Pons (tissue), 1 donor: ENCODE results near the gene FLRT1.

ENCODE experiments used
- DNase-seq: peaks from one replicate; pipeline ENCODE4 v3.0.0-alpha.2; 2016; ENCODE audit warnings: low spot score

Gene FLRT1

DNA sequence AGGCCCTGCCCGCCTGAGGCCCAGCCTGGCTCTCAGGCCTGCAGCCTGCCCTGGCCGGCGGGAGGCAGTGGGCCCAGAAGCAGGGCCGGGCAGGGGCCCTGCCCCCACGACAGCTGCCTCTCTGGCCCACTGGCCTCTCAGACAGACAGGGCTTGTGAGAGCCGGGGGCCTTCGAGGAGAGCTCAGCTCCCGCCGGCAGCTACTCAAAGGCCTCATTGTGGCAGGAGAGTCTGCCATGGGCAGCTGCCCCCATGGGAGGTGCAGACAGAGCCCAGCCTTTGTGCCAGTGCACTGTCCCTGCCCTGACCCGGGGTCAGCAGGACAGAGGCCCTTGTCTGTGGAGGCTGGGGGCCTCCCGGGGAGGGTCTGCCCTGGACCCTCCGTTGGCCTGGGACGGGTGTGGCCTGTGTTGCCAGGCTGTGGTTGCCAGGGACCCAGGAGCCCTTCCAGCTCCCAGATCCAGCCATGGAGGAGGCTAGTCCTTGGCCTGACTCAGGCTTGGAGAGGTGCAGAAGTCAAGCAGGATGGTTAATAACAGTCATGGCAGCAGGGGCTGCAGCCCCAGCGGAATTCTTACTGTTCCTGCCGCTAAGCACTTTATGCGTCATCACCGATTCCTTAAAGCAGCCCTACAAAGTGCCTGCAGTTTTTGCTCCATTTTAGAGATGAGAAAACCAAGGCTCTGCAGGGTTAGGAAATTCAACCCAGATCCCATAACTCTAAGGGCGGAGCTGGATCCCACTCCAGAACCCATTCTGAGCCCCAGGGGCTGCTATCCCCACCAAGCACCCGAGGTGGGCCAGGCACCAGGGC lies 12.5 kb downstream of the FLRT1 start:
- DNase-seq, result peak; percentile 99

DNA sequence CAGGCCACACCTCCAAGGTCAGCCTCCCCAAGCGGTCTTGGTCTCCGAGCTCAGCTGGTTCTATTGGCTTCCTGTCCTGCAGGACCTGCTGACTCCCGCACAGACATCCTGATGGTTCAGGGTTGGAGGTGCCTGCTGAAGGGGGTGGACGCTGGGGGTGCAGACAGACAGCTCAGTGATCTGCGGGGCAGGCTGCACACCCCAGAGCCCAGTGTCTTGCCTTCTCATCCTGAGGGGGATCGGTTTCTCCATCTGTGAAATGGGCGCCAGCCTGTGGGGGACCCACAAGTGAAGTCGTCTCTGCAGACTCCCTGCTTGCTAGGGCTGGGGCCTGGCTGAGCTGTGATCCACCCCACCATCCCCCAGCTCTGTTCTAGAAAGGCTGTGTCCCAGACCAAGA lies 13.8 kb downstream of the FLRT1 start:
- DNase-seq, result no peak

DNA sequence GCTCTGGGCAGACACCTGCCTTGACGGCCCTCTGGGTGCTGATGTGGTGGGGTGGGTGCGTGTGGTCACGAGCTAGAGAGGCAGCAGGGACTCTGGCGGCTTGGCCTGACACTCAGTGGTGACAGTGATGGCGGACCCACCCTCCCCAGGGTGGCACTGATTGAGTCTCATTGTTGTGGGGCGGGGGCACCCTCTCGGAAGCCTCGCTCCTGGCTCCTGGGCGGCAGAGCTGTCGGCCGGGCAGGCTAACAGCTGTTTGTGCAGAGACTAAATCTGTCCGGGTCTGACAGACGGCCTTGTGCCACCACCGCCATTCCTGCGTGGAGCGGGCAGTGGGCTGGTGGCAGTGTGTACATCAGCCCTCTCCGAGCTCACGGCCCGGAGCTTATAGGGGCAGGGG lies 15.6 kb downstream of the FLRT1 start:
- DNase-seq, result no peak

DNA sequence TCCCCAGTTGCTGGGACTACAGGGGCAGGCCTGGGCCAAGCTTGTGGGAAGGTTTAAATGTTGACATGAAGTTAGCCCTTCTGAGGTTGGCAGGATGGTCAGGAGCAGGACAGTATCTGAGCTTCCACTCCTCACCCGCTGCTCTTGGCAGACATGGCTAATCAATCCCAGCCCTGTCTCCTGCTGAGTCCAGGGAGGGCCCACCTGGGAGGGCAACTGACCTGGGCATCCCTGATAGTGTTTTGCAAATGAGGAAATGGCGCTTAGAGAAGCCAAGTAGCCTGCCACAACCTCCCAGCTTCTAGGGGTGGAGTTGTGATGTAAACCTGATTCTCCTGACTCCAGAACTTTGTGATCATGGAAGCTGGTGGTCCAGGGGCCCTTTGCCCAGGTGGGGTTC lies 16.7 kb downstream of the FLRT1 start:
- DNase-seq, result no peak

DNA sequence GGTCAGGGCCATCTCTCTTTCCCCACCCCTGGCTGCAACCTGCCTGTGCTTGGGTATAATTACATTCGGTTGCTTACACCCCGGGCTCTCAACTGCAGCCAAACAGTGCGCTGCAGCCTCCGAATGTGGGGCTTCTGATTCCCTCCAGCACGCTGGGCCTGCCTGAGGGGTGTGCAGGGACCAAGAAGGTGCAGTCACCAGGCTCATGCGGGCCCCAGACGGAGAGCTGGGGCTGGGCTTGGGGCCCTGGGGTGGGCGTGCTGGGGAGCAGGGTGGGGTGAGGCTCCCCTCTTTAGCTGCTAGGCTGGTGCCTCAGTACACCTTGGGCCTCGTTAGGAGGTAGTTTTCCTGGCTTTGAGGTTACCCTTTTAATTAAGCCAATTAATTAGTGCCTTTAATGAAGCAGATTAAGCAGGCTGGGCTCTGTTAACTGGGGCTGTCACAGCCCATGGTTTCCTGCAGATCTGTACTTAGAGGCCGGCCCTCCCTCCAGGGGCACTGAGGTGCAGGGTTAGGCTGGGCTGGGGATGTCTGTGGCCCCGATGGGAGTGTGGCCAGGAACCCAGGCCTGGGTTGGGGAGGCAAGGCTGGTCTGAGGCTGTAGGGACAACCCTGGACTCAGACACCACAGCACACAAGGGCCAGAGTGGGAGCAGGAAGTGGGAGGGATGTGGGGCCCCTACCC lies 17.3 kb downstream of the FLRT1 start:
- DNase-seq, result no peak

DNA sequence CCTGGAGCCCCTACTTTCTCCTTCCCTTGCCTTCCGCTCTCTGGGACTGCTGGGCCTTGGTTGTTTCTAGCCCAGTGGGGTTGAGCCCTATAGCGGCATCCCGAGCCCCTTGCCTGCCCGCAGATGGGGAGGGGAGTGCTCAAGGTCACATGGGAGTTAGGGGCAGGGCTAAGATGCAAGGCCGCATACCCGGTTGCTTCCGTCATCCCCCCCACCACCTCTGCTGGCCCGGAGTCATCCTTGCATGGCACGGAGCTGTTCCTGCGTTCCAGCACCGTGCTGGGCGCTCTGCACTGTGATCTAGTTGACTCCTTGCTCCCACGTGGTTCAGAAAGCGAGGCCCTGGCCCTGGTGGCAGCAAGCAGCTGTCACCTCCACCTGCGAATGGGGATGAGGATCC lies 18.0 kb downstream of the FLRT1 start:
- no peak for DNase-seq

DNA sequence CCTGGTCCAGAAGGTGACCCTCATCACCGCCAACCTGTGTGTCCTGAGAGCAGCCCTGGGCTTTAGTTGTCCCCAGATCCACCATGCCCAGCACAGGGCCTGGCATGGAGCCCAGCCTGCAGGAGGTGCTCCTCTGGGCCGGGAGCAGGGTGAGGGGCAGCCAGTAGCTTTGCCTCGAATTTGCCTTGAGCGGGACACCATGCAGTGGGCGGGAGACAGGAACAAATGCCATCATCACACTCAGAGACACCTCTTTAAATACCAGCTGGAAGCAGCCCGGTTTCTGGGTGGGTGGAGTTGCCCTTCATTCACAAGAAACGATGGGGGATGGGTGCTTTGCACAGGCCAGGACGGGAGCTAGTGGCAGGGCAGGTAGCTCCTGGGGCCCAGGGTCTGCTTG lies 19.3 kb downstream of the FLRT1 start:
- DNase-seq, result no peak

DNA sequence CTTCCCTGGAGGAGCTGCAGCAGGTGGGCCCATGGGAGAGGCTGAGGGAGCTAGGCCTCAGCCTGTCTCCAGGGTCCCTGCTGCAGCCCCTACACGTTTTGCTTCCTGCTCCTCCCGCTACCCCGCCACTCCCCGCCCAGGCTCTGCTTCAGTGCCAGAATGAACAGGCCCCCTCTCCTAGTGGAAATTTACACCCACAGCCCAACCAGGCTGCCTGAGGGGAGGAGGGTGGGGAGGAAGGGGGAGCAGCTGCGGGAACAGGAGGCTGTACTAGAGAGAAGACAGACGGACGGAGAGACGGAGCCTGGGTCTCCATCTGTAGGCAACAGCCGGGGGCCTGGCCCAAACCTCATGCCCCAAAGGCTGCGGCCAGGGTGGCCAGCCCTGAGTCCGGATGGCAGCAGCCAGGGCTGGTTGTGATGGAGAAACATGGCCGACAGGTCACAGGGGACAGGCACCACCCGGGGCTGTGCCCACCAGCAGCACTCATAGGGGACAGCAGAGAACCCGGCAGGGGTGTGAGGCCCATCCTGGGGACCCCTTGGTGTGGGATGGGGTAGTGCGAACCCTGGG lies 20.6 kb downstream of the FLRT1 start:
- peak; percentile 48 for DNase-seq

DNA sequence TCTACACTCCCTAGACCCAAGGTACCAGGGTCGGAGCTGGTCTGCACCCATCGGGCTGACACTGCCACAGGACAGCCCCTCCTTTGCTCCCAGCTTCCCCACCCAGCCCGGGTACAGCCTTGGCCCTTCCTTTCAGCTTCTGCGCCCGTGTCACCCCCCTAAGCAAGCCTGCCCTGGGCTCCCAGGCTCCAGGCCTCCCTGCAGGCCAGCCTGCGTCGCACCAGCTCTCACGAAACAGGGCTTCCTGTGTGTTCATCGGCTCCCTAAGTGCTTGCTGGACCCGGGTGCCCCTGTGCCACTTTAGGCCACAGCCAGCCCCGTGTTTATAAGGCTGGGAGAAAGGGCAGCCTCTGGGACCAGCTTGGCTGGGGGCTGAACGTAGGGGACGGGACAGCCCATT lies 21.1 kb downstream of the FLRT1 start:
- no peak for DNase-seq

DNA sequence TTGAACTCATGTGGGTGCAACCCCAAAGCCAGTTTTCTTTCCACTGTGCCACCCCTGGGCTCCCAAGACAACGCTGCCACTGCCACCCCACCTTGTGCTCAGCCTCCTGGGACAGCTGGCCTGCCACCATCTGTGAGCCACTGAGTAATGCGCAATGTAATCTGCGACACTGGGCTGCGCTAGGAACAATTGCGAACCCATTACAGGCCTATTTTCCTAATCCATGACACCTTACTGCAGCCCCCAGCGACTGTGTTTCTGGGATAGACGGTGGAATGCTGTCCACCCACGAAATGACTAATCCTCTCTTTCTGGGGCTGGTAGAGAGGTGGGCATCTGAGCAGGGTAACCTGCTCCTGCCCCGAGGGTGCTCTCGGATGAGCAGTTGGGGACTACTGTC lies 22.2 kb downstream of the FLRT1 start:
- no peak for DNase-seq

DNA sequence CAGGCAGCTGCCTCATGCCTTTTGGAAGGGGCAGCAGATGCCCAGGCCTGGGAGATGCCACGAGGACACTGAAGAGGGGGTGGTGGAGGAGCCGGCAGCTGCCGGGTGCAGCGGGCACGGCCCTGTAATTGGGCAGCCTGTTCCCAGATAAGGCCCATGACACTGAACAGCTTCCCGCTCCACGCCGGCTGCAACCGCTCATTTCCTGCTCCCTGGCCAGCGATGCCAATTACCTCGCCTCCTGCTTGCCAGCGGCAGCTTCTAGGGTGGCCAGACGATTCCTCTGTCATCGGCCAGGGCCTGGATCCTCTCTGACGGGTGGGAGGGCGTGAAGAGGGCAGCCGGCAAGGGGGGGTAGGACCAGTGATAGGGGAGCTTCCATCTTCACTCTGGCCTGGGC lies 22.8 kb downstream of the FLRT1 start:
- no peak for DNase-seq

DNA sequence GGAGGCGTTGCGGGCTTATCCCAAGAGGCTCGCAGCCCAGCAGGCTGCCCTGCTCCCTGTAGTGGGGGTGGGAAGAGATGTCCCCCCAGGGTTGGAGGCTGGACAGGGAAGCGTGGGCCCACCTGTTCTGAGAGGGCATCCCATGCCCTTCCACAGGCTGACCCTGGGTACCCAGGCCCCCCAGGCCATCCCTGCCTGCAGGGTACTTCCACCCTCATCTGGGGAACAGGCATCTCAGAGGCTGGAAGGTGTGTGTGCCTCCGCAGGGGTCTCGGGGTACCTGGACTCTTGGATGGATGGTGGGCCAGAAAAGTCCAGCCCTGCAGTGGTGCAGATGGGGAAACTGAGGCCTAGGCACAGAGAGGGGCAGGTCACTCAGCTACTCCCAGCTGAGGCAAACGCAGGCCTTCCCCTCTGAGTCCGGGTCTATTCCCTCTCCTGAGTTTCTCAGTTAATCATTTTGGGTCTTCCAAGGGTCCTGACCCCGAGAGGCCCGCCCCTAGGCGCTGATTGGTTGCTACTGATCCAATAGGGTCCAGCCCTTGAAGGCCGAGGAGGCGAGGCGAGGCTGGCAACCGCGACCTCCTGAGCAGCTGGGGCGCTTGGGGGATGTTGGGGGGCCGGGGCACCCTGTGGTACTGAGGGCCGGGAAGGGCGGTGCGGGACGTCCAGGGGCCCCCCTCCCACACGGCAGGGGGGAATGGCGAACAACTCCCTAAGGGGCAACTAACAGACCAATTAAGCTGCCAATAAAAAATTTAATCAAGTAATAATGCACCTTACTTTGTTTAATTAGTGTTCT lies 23.8 kb downstream of the FLRT1 start:
- DNase-seq, result no peak

DNA sequence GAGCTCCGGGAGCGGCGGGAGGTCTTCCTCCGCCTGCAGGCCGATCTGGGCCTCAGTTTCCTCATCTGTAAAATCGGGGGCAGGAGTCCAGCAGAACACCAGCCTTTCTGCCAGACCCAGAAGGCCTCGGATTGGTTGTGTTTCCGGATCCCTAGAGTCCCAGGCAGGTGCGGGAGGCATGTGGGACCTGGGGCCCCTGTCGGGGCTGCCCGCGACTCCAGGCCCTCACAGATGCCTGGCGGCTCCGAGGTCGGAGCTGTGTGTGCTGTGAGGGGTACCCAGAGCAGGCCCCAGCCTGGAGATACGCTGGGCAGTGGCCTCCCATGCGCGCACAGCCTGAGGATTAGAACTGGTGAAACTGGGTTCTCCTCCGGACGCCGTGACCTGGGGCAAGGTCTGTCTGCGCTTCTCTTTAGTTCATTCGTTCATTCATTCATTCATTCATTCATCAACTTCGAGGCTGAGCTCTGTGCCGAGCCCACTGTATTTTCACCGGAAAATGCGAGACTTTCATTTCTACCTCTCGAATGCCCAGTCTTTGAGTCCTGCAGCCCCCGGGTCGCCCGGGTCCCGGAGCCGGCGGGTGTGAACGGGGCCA lies 24.6 kb downstream of the FLRT1 start:
- DNase-seq, result no peak

DNA sequence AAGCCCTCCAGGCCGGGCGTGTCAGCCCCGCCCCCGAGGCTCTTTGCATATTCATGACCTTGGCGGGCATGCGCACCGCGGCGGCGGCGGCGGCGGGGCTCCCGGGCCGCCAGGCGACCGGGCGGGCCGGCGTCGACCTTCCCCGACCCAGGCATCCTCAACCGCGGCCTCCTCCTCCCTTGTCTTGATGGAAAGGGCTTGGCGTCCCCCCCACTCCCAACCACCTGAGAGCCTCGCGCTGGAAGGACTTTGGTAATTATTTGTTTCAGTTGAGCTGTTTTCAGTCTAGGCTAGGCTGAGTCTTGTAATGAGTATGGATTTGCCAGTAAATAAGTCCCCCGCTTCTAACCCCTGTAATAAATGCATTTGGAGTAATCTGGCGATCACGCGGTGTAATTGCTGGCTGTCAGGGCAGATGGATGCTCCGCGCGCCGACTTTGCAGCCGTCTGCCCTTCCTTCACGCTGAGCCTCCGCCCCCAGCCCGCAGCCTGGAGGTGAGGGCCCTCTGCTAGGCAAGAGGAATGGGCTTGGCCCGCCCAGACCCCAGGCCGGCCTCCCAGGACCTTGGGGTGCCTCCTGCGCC lies 25.2 kb downstream of the FLRT1 start:
- peak; percentile 53 for DNase-seq

DNA sequence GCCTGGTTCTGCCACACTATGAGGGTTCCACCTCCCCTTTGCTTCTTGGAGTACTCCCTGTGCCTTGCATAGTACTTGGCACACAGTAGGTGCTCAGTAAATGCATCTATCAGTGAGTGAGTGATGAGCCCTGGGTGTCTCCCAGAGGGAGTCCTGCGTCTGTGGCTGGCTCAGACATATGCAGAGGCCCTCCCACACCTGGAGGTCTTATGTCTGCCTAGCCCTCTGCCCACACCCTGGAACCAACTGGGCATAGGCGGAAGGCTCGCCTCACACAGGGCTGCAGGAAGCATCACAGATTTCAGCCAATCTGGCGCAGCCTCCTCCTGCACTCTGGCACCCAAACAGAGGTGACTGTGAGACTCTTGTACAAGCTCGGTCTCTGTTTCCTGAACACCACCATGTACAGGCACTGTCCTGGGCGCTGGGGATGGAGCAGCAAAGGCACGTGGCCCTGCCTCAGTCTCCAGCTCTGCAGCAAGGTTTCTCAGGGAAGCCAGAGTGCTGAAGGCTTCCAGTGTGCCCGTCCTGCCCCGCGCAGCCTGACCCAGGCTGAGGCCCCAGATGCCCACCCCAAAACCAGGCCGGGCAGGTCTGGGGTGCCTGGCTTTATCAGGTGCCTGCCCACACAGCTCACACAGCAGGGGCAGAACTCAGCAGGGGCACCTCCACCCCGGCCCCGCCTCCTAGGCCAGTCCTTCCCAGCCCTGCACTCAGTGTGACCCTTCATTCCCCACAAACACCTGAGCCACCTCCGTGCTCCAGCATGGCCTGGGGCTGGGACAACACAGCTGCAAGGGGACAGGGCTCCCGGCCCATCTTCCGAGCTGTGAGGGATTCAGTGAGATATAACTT lies 26.7 kb downstream of the FLRT1 start:
- DNase-seq, result no peak

DNA sequence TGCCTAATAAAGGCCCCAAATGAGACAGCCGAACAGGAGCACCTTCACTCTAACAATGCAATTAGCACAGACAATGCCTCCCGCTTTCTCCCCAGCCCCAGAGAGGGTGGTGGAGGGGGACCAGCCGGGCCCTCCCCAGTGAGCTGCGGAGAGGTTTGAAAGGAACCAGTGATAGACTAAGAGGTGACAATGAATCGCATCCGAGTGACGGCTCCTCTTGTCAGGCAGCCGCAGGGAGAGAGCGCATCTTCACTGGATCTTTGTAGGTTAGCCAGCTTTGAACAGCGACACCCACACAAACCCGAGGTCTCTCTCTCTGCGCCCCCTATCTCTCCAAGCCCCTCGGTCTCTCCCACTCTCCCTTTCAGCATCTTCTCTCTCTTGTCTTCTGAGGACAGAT lies 28.0 kb downstream of the FLRT1 start:
- DNase-seq, result peak; percentile 54

DNA sequence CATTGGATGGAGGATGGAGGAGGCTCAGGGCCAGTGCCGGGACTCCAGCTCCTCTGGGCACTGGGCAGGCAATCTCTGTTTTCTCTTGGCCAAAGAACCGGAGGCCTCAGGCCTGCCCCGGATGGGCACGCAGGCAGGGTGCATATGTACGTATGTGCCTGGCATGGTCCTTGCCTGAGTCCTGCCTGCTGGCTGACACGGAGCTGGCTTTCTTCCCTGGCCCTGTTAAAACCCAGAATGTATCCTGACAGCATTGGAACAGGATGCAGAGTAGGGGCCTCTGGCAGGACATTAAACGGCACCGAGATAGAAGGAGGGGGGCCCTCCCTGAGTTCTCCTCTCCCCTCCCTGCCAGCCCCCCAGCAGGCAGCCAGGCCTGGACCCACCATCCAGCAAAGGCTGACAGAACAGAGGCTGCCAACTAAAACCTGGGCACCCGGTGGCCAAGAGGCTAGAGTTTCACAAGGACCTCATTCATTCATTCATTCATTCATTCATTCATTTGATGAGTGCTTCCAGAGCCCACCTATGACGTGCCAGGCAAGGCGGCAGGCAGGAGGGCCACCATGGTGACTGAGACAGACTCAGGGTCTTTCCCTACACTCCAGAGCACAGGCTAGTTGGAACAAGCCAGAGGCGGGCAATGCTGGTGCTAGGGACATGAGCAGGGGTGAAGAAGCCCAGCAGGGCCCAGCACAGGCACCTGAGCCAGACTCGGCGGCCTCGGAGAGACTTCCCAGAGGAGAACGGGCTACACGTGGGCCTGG lies 28.8 kb downstream of the FLRT1 start:
- DNase-seq, result no peak

DNA sequence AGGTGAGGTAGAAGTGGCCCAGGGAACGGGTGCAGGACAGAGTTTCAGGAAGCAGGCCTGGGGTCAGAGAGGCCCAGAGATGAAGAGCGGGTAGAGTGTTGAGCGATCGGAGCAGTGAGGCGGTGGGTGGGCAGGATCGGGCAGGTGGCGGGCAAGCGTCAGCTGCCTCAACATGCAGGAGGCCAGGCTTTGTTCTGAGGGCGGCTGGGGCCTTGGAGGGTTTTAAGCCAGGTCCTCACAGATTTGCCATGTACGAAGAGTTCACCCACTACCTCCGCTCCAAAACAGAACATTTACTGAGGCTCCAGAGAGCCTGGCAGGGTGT lies 29.4 kb downstream of the FLRT1 start:
- DNase-seq, result no peak

DNA sequence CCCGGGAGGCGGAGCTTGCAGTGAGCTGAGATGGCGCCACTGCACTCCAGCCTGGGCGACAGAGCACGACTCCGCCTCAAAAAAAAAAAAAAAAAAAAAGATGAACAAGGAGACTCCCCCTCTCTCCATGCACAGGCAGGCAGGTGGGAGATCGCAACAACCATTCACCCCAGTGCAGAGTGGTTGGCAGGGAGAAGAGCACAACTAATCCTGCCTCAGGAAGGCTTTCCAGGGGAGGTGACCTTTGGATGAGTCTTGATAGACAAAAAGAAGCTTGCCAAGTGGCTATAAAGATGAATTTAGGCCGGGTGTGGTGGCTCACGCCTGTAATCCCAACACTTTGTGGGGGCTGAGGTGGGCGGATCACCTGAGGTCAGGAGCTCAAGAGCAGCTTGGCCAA lies 30.0 kb downstream of the FLRT1 start:
- DNase-seq, result no peak
